OCI-LY1 (cell line): ENCODE data around the gene POLDIP3.

ENCODE experiments used
- H2AFZ ChIP-seq: fragments of 200-600 bp; sonication (generic), shearing (Covaris generic); 2 replicates; pipeline ENCODE4 v1.6.0; 2014; ENCODE audit warnings: antibody characterized with exemption, mild to moderate bottlenecking, low read length
- H3F3A ChIP-seq: fragments of 200-600 bp; sonication (generic), shearing (Covaris generic); 2 replicates; pipeline ENCODE4 v1.6.0; 2014; ENCODE audit warnings: mild to moderate bottlenecking, antibody characterized with exemption, low read length, moderate library complexity; ENCODE audit not compliant: insufficient read depth
- H3K27ac ChIP-seq: fragments of 200-600 bp; sonication (generic); 2 replicates; pipeline ENCODE4 v1.5.1; 2014; ENCODE audit warnings: low read length, mixed run types, mild to moderate bottlenecking, low read depth; ENCODE audit not compliant: poor library complexity, severe bottlenecking
- H3K27me3 ChIP-seq: fragments of 200-600 bp; sonication (generic); 2 replicates; pipeline ENCODE4 v1.6.0; 2014; ENCODE audit warnings: antibody characterized with exemption, mild to moderate bottlenecking, low read length, moderate library complexity; ENCODE audit not compliant: insufficient read depth
- H3K36me3 ChIP-seq: fragments of 200-600 bp; sonication (generic); 2 replicates; pipeline ENCODE4 v1.6.1; 2014; ENCODE audit warnings: mild to moderate bottlenecking, antibody characterized with exemption, low read length, moderate library complexity, mixed read lengths; ENCODE audit not compliant: insufficient read depth
- H3K4me1 ChIP-seq: fragments of 200-600 bp; sonication (generic); 2 replicates; pipeline ENCODE4 v1.5.1; 2014; ENCODE audit warnings: mild to moderate bottlenecking, low read length, moderate library complexity; ENCODE audit not compliant: insufficient read depth, severe bottlenecking
- H3K4me2 ChIP-seq: fragments of 200-600 bp; sonication (generic), shearing (Covaris generic); 2 replicates; pipeline ENCODE4 v1.6.1; 2014; ENCODE audit warnings: low read length
- H3K4me3 ChIP-seq: fragments of 200-600 bp; sonication (generic); 2 replicates; pipeline ENCODE4 v1.5.1; 2014; ENCODE audit warnings: low read length, low read depth, mild to moderate bottlenecking, mixed read lengths; ENCODE audit not compliant: poor library complexity, severe bottlenecking
- H3K79me2 ChIP-seq: fragments of 200-600 bp; shearing (Covaris generic); 2 replicates; pipeline ENCODE4 v1.6.1; 2016; ENCODE audit warnings: mixed run types, low read length, mixed read lengths; ENCODE audit not compliant: insufficient read depth
- H3K9ac ChIP-seq: fragments of 200-600 bp; sonication (generic), shearing (Covaris generic); 2 replicates; pipeline ENCODE4 v1.6.1; 2014; ENCODE audit warnings: mild to moderate bottlenecking, low read length, mixed read lengths
- H3K9me2 ChIP-seq: fragments of 200-600 bp; sonication (generic), shearing (Covaris generic); 2 replicates; pipeline ENCODE4 v1.6.1; 2014; ENCODE audit warnings: low read depth, mild to moderate bottlenecking, low read length, mixed read lengths
- H3K9me3 ChIP-seq: fragments of 200-600 bp; shearing (Covaris generic); 2 replicates; pipeline ENCODE4 v1.6.1; 2014; ENCODE audit warnings: low read length, mixed read lengths
- H4K20me1 ChIP-seq: fragments of 200-600 bp; sonication (generic), shearing (Covaris generic); 2 replicates; pipeline ENCODE4 v1.6.0; 2016; ENCODE audit warnings: mild to moderate bottlenecking, low read length; ENCODE audit not compliant: insufficient read depth
- CTCF ChIP-seq: fragments of 200-600 bp; sonication (generic), shearing (Covaris generic); IDR thresholded peaks from 2 replicates; pipeline ENCODE4 v1.5.1; 2017; ENCODE audit warnings: mild to moderate bottlenecking, antibody characterized with exemption, low read length, moderate library complexity, mixed read lengths
- EZH2 ChIP-seq: fragments of 200-600 bp; sonication (generic), shearing (Covaris generic); IDR thresholded peaks from 2 replicates; pipeline ENCODE4 v1.8.0; 2017; ENCODE audit warnings: borderline replicate concordance, mixed run types, mild to moderate bottlenecking, antibody characterized with exemption, low read length, moderate library complexity, mixed read lengths

Gene POLDIP3

GRCh38 chr22:42604403-42604802 lies 10.3 kb downstream of the POLDIP3 start:
- Histone ChIP-seq H3K4me2 (no peak overlapping the region), H3K27ac (no peak overlapping the region), H3K9me3 (no peaks in the 10 kb centered on the region), H4K20me1 (no peaks in the 10 kb centered on the region; the same call in 1 of the 2 replicates), H3K4me1 (no peaks in the 10 kb centered on the region), H3K9me2 (no peaks in the 10 kb centered on the region), H3K79me2 (peaks cover 48% of the 10 kb centered on the region), H3K9ac (no peak overlapping the region), H2AFZ (no peak overlapping the region), H3K36me3 (peaks cover 89% of the 10 kb centered on the region), H3K27me3 (no peaks in the 10 kb centered on the region), H3K4me3 (no peak overlapping the region), H3F3A (no peaks in the 10 kb centered on the region)
- TF ChIP-seq CTCF (no peak), EZH2 (no peak)

- H3K9ac ChIP-seq, result no peak overlapping the region
- no peaks in the 10 kb centered on the region for H3K4me1 ChIP-seq
- no peaks in the 10 kb centered on the region for H3K9me2 ChIP-seq
- peaks cover 89% of the 10 kb centered on the region for H3K36me3 ChIP-seq
- H3K79me2 ChIP-seq, result peaks cover 38% of the 10 kb centered on the region
- no peak overlapping the region for H3K4me3 ChIP-seq
- no peak for TF ChIP-seq EZH2
- no peak overlapping the region for H3K4me2 ChIP-seq
- no peaks in the 10 kb centered on the region for H3K27me3 ChIP-seq
- no peaks in the 10 kb centered on the region for H3K9me3 ChIP-seq
- no peak overlapping the region for H3K27ac ChIP-seq
- no peaks in the 10 kb centered on the region for H3F3A ChIP-seq
- H2AFZ ChIP-seq, result no peak overlapping the region
- no peaks in the 10 kb centered on the region; the same call in 1 of the 2 replicates for H4K20me1 ChIP-seq
Observed at GRCh38 chr22:42603427-42603826, 11.3 kb downstream of the POLDIP3 start.

- Histone ChIP-seq H3K27me3 (no peaks in the 10 kb centered on the region), H3F3A (no peaks in the 10 kb centered on the region), H3K4me3 (no peak overlapping the region), H3K79me2 (peaks cover 35% of the 10 kb centered on the region), H3K27ac (no peak overlapping the region), H3K9ac (no peak overlapping the region), H3K9me2 (no peaks in the 10 kb centered on the region), H4K20me1 (no peaks in the 10 kb centered on the region; the same call in 1 of the 2 replicates), H3K4me2 (no peak overlapping the region), H3K4me1 (no peaks in the 10 kb centered on the region), H2AFZ (no peak overlapping the region), H3K36me3 (peaks cover 84% of the 10 kb centered on the region), H3K9me3 (no peaks in the 10 kb centered on the region)
- TF ChIP-seq EZH2, result no peak
- TF ChIP-seq CTCF, result no peak
Observed at GRCh38 chr22:42602470-42602869, 12.2 kb downstream of the POLDIP3 start.

GRCh38 chr22:42601879-42602465 lies 12.7 kb downstream of the POLDIP3 start:
- H4K20me1 ChIP-seq, result no peaks in the 10 kb centered on the region; the same call in 1 of the 2 replicates
- H3K4me1 ChIP-seq, result no peaks in the 10 kb centered on the region
- no peak overlapping the region for H3K9ac ChIP-seq
- H3K36me3 ChIP-seq, result peaks cover 87% of the 10 kb centered on the region
- H3K9me2 ChIP-seq, result no peaks in the 10 kb centered on the region
- H2AFZ ChIP-seq, result no peak overlapping the region
- no peaks in the 10 kb centered on the region for H3K27me3 ChIP-seq
- no peak overlapping the region for H3K27ac ChIP-seq
- H3F3A ChIP-seq, result no peaks in the 10 kb centered on the region
- no peaks in the 10 kb centered on the region for H3K9me3 ChIP-seq
- no peak for TF ChIP-seq CTCF
- no peak for TF ChIP-seq EZH2
- H3K4me2 ChIP-seq, result no peak overlapping the region
- H3K79me2 ChIP-seq, result peaks cover 35% of the 10 kb centered on the region
- no peak overlapping the region for H3K4me3 ChIP-seq
